Prostate gland (tissue), 2 donors: ENCODE results near the gene MTARC1. TPM values are rescaled to one million over a fixed set of nuclear protein-coding genes. Genes with fewer than 3 reads are reported as not detected.
A peak's percentile ranks its signal among the peaks of the same experiment; 100 is the strongest.

Source experiments
- DNase-seq: peaks from one replicate; pipeline ENCODE4 v3.0.0-alpha.2; 2019; ENCODE audit warnings: low spot score
- H3K27ac ChIP-seq, 2 donors: fragments of 200-600 bp; sonication (generic); 2 replicates each; pipeline ENCODE4 v1.5.1; 2017 to 2019
- H3K27me3 ChIP-seq: fragments of 200-600 bp; sonication (generic); replicated peaks from 2 replicates; pipeline ENCODE4 v1.5.1; 2019; ENCODE audit not compliant: insufficient read depth
- H3K36me3 ChIP-seq, 2 donors: fragments of 200-600 bp; sonication (generic); 1 replicate in 1 of 2; 2 replicates in 1 of 2; pipeline versions ENCODE4 v1.5.1 to v1.8.1; 2017 to 2019
- H3K4me1 ChIP-seq: fragments of 200-600 bp; sonication (generic); replicated peaks from 2 replicates; pipeline ENCODE4 v1.5.1; 2019
- H3K4me3 ChIP-seq, 2 donors: fragments of 200-600 bp; sonication (generic); 2 replicates each; pipeline ENCODE4 v1.5.1; 2017 to 2019
- H3K9me3 ChIP-seq: fragments of 200-600 bp; sonication (generic); 2 replicates; pipeline ENCODE4 v1.5.1; 2017
- POLR2A ChIP-seq: fragments of 450-650 bp; IDR thresholded peaks from one replicate; pipeline ENCODE4 v1.6.1; 2016; ENCODE audit warnings: antibody characterized with exemption, mild to moderate bottlenecking
- POLR2AphosphoS5 ChIP-seq: sonication (generic); formaldehyde crosslinking; IDR thresholded peaks from one replicate; pipeline ENCODE4 v1.6.1; 2017; ENCODE audit warnings: antibody characterized with exemption
- WGBS: methylation state at CpG from one replicate; pipeline ENCODE4 v1.1.5; 2018; 5-methylcytosine and 5-hydroxymethylcytosine counted together
- intact Hi-C: fragments of 100-400 bp; cut with DNase I; formaldehyde crosslinking; loops from one replicate; pipeline ENCODE4 v1.14.2; 2022
- total RNA-seq, 2 donors: library from RNA; depleted of rRNA; stranded (reverse); fragments of >200 nt; gene quantifications; one replicate each; pipeline ENCODE4 v1.1.0, GENCODE V29; 2016
- TF ChIP-seq, protein P1 (sequence below), 4 experiments: fragments of 200-600 bp in 2 of 4; fragments of 450-650 bp in 2 of 4; sonication (generic) in 2 of 4; IDR thresholded peaks; 1 replicate in 3 of 4; 2 replicates in 1 of 4; pipeline ENCODE4 v1.5.1; 2016 to 2019; ENCODE audit warnings: antibody characterized with exemption in 4 of 4, mild to moderate bottlenecking in 2 of 4, moderate library complexity in 2 of 4

The MTARC1 gene
- total RNA-seq, 2 donors from 2014 or later, result 5.7 to 29.7 TPM

DNA sequence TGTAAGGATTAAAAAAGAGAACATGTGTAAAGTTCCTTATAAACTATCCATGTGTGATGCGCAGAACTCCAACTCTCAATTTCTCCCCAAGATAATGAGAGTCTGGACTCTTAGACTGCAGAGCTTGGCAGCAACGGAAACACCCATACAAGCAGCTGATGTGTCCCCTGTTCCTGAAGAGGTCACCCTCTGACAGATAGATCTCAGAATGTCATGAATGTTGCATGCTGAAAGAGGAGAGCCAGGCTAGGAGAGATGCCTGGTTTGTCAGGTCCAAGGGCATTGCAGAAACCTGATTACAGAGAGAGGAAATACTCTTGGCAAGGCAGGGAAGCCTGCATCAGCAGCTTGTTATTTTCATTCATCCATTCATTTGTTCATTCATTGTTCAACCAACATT is 24.2 kb downstream of the MTARC1 start:
- 64% methylated on average over 2 of the region's 2 CpGs for WGBS
- no peak for DNase-seq
- intact Hi-C loops, result loop anchor here (5.0 to 10.0 kb wide), 2 partner anchors 394 to 626 kb away; no protein-coding TSS in a partner anchor
- TF ChIP-seq POLR2A (no peak), POLR2AphosphoS5 (no peak)
- TF ChIP-seq, protein P1, sequence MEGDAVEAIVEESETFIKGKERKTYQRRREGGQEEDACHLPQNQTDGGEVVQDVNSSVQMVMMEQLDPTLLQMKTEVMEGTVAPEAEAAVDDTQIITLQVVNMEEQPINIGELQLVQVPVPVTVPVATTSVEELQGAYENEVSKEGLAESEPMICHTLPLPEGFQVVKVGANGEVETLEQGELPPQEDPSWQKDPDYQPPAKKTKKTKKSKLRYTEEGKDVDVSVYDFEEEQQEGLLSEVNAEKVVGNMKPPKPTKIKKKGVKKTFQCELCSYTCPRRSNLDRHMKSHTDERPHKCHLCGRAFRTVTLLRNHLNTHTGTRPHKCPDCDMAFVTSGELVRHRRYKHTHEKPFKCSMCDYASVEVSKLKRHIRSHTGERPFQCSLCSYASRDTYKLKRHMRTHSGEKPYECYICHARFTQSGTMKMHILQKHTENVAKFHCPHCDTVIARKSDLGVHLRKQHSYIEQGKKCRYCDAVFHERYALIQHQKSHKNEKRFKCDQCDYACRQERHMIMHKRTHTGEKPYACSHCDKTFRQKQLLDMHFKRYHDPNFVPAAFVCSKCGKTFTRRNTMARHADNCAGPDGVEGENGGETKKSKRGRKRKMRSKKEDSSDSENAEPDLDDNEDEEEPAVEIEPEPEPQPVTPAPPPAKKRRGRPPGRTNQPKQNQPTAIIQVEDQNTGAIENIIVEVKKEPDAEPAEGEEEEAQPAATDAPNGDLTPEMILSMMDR (IDR thresholded peaks at IDR 0.05), result no peak
- Histone ChIP-seq H3K4me3 (no peak overlapping the region), H3K4me1 (no peaks in the 10 kb centered on the region), H3K36me3 (no peaks in the 10 kb centered on the region), H3K9me3 (no peaks in the 10 kb centered on the region), H3K27me3 (no peaks in the 10 kb centered on the region), H3K27ac (no peak overlapping the region)

DNA sequence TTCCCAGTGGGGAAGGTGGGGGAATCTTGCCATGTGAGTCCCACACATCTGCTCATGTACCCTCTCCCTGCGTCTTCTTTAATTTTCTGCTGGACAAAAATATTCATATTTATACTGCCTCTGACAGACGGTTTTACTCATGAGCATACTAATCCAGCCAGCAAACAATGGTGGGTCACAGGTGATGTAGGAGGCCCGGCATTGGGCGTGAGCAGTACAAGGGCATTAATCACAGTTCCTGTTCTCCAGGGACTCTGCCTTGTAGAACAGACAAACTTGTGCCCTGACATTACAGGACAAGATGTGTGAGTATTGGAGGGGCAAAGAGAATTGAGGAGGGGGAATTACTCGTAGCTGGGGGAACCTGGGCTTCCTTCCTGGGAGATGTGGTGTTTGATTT is 25.0 kb downstream of the MTARC1 start:
- TF ChIP-seq POLR2A, result no peak
- TF ChIP-seq POLR2AphosphoS5, result no peak
- TF ChIP-seq, protein P1 (IDR thresholded peaks at IDR 0.05), result no peak
- no peaks in the 10 kb centered on the region for H3K36me3 ChIP-seq
- H3K27ac ChIP-seq, result no peak overlapping the region
- intact Hi-C loops, result loop anchor here (5.0 to 10.0 kb wide), 2 partner anchors 393 to 626 kb away; no protein-coding TSS in a partner anchor
- no peaks in the 10 kb centered on the region for H3K27me3 ChIP-seq
- H3K9me3 ChIP-seq, result no peaks in the 10 kb centered on the region
- DNase-seq, result no peak
- 91% methylated on average over 5 of the region's 5 CpGs for WGBS
- no peaks in the 10 kb centered on the region for H3K4me1 ChIP-seq
- H3K4me3 ChIP-seq, result no peak overlapping the region

DNA sequence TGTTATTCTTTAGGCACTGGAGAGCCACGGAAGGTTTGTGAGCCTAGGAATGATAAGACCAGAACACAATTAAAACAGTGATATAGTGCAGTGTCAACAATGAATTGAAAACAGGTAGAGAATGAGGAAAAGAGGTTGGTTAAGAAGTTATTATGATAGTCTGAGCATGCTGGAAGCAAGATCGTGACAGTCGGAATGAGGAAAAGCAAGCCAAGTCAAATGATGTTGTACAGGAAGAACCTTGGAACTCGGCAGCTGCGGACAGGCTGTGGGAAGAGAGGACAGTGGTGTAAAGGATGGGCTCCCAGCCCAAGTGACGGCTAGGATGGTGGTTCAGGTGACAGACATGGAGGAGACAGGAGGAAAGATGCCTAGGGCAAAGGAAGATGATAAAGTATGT is 25.6 kb downstream of the MTARC1 start:
- Histone ChIP-seq H3K27ac (no peak overlapping the region), H3K4me1 (no peaks in the 10 kb centered on the region), H3K27me3 (no peaks in the 10 kb centered on the region), H3K4me3 (no peak overlapping the region), H3K36me3 (no peaks in the 10 kb centered on the region), H3K9me3 (no peaks in the 10 kb centered on the region)
- peak; percentile 47 for DNase-seq
- 47% methylated on average over 6 of the region's 6 CpGs for WGBS
- intact Hi-C loops, result loop anchor here (5.0 to 10.0 kb wide), 2 partner anchors 392 to 625 kb away; no protein-coding TSS in a partner anchor
- TF ChIP-seq, protein P1 (IDR thresholded peaks at IDR 0.05), result no peak
- peak; percentile 84 for TF ChIP-seq POLR2AphosphoS5

GRCh38 chr1:220813013-220813412 is 26.3 kb downstream of the MTARC1 start:
- Histone ChIP-seq H3K36me3 (no peaks in the 10 kb centered on the region), H3K4me3 (no peak overlapping the region), H3K27ac (no peak overlapping the region), H3K9me3 (no peaks in the 10 kb centered on the region), H3K27me3 (no peaks in the 10 kb centered on the region), H3K4me1 (no peaks in the 10 kb centered on the region)
- 87% methylated on average over 12 of the region's 12 CpGs for WGBS
- no peak for TF ChIP-seq POLR2AphosphoS5
- TF ChIP-seq, protein P1 (IDR thresholded peaks at IDR 0.05), result no peak
- no peak for TF ChIP-seq POLR2A
- intact Hi-C loops, result loop anchor here (5.0 to 10.0 kb wide), 2 partner anchors 392 to 624 kb away; no protein-coding TSS in a partner anchor
- no peak for DNase-seq

- WGBS, result 27% methylated on average over 2 of the region's 2 CpGs
Observed at GRCh38 chr1:220815409-220815808, 28.7 kb downstream of the MTARC1 start.

More at GRCh38 chr1:220815409-220815808, 28.7 kb downstream of the MTARC1 start:
- Histone ChIP-seq H3K4me3 (no peak overlapping the region), H3K27ac (no peak overlapping the region), H3K4me1 (no peaks in the 10 kb centered on the region), H3K27me3 (no peaks in the 10 kb centered on the region), H3K9me3 (no peaks in the 10 kb centered on the region), H3K36me3 (no peaks in the 10 kb centered on the region)
- DNase-seq, result no peak
- TF ChIP-seq, protein P1 (IDR thresholded peaks at IDR 0.05), result no peak
- TF ChIP-seq POLR2AphosphoS5 (peak; percentile 40), POLR2A (no peak)
- intact Hi-C loops, result loop anchor here (10.0 kb wide), 1 partner anchor 389 kb away; no protein-coding TSS in a partner anchor
